NCI-H460 (cell line): ENCODE measurements around the gene CDH18. TPM values are rescaled to one million over a fixed set of nuclear protein-coding genes. Genes with fewer than 3 reads are reported as not detected.
"Not testable (repeated sequence)": the region's sequence is repeated elsewhere in the genome, so short reads cannot be mapped to it uniquely, and the experiment has no call there.

ENCODE experiments used
- DNase-seq: peaks from one replicate; pipeline ENCODE4 v3.0.0-alpha.2; 2016; ENCODE audit warnings: low read depth; ENCODE audit errors: extremely low read depth
- total RNA-seq: library from RNA; depleted of rRNA; stranded (reverse); fragments of >200 nt; shearing (Covaris generic); gene quantifications from 2 replicates; pipeline ENCODE4 v1.2.3, GENCODE V29; 2014

Gene CDH18
- total RNA-seq, 1 experiment from 2014 or later: 0.84 TPM

- DNase-seq: no peak
These were observed 121.9 kb downstream of the CDH18 start for GRCh38 chr5:19866090-19866450.

- DNase-seq: no peak
These were observed 122.5 kb downstream of the CDH18 start for GRCh38 chr5:19865336-19866089.

- DNase-seq: no peak
These were observed 125.3 kb downstream of the CDH18 start for GRCh38 chr5:19862711-19863110.

- DNase-seq: no peak
These were observed 129.0 kb downstream of the CDH18 start for GRCh38 chr5:19859020-19859419.

GRCh38 chr5:19855931-19856330 lies 132.1 kb downstream of the CDH18 start:
- no peak for DNase-seq

GRCh38 chr5:19855453-19855852 lies 132.5 kb downstream of the CDH18 start:
- DNase-seq: no peak

GRCh38 chr5:19855031-19855430 lies 133.0 kb downstream of the CDH18 start:
- DNase-seq: no peak

GRCh38 chr5:19853616-19854240 lies 134.3 kb downstream of the CDH18 start:
- no peak for DNase-seq

- no peak for DNase-seq
These were observed 150.3 kb downstream of the CDH18 start for GRCh38 chr5:19837536-19838174.

GRCh38 chr5:19835442-19835841 lies 152.6 kb downstream of the CDH18 start:
- no peak for DNase-seq

GRCh38 chr5:19812720-19813119 lies 175.3 kb downstream of the CDH18 start:
- DNase-seq: not testable (repeated sequence)

GRCh38 chr5:19806756-19807155 lies 181.2 kb downstream of the CDH18 start:
- no peak for DNase-seq

GRCh38 chr5:19802686-19803085 lies 185.3 kb downstream of the CDH18 start:
- DNase-seq: no peak

- peak; percentile 6 for DNase-seq
These were observed 192.8 kb downstream of the CDH18 start for GRCh38 chr5:19795218-19795617.

GRCh38 chr5:19790829-19791466 lies 197.1 kb downstream of the CDH18 start:
- DNase-seq: no peak

- no peak for DNase-seq
These were observed 205.4 kb downstream of the CDH18 start for GRCh38 chr5:19782566-19782965.

GRCh38 chr5:19777363-19777762 lies 210.6 kb downstream of the CDH18 start:
- DNase-seq: no peak

- DNase-seq: not testable (repeated sequence)
These were observed 211.1 kb downstream of the CDH18 start for GRCh38 chr5:19776886-19777285.

- no peak for DNase-seq
These were observed 216.7 kb downstream of the CDH18 start for GRCh38 chr5:19771174-19771835.

- no peak for DNase-seq
These were observed 217.6 kb downstream of the CDH18 start for GRCh38 chr5:19770396-19770795.

- DNase-seq: no peak
These were observed 220.0 kb downstream of the CDH18 start for GRCh38 chr5:19767987-19768386.
